BE2C (cell line): ENCODE data around the gene FUT3.
"Not testable (repeated sequence)": the region's sequence is repeated elsewhere in the genome, so short reads cannot be mapped to it uniquely, and the experiment has no call there.

ENCODE experiments used
- DNase-seq: peaks from one replicate; pipeline ENCODE4 v3.0.0-alpha.2; 2020
- H3K27me3 ChIP-seq: fragments of 250-450 bp; sonication (Bioruptor Pico); 2 replicates; pipeline ENCODE4 v1.5.1; 2020; ENCODE audit warnings: mild to moderate bottlenecking
- H3K36me3 ChIP-seq: fragments of 250-450 bp; sonication (Bioruptor Pico); 2 replicates; pipeline ENCODE4 v1.5.1; 2020; ENCODE audit warnings: mild to moderate bottlenecking
- H3K4me1 ChIP-seq: fragments of 250-450 bp; sonication (Bioruptor Pico); 2 replicates; pipeline ENCODE4 v1.5.1; 2020
- H3K4me3 ChIP-seq: 2 replicates; pipeline ENCODE4 v1.5.1; 2011; ENCODE audit warnings: low read depth, low read length
- H3K9me3 ChIP-seq: fragments of 250-450 bp; sonication (Bioruptor Pico); 2 replicates; pipeline ENCODE4 v1.5.1; 2020
- CTCF ChIP-seq: IDR thresholded peaks from 2 replicates; pipeline ENCODE4 v1.5.1; 2012; ENCODE audit warnings: mild to moderate bottlenecking, low read depth, low read length

The FUT3 gene

GRCh38 chr19:5850189-5850588 is 1.1 kb downstream of the FUT3 start:
- Histone ChIP-seq H3K27me3 (no peaks in the 10 kb centered on the region), H3K9me3 (no peaks in the 10 kb centered on the region), H3K4me1 (no peaks in the 10 kb centered on the region), H3K36me3 (no peaks in the 10 kb centered on the region), H3K4me3 (no peak overlapping the region)
- no peak for DNase-seq
- TF ChIP-seq CTCF = no peak

GRCh38 chr19:5848621-5849020 is 2.6 kb downstream of the FUT3 start:
- not testable (repeated sequence) for H3K27me3 ChIP-seq, H3K4me1 ChIP-seq, DNase-seq, H3K9me3 ChIP-seq, H3K36me3 ChIP-seq, H3K4me3 ChIP-seq

GRCh38 chr19:5847846-5848245 is 3.4 kb downstream of the FUT3 start:
- not testable (repeated sequence) for H3K4me3 ChIP-seq, H3K9me3 ChIP-seq, H3K27me3 ChIP-seq, H3K4me1 ChIP-seq, DNase-seq, H3K36me3 ChIP-seq

DNA sequence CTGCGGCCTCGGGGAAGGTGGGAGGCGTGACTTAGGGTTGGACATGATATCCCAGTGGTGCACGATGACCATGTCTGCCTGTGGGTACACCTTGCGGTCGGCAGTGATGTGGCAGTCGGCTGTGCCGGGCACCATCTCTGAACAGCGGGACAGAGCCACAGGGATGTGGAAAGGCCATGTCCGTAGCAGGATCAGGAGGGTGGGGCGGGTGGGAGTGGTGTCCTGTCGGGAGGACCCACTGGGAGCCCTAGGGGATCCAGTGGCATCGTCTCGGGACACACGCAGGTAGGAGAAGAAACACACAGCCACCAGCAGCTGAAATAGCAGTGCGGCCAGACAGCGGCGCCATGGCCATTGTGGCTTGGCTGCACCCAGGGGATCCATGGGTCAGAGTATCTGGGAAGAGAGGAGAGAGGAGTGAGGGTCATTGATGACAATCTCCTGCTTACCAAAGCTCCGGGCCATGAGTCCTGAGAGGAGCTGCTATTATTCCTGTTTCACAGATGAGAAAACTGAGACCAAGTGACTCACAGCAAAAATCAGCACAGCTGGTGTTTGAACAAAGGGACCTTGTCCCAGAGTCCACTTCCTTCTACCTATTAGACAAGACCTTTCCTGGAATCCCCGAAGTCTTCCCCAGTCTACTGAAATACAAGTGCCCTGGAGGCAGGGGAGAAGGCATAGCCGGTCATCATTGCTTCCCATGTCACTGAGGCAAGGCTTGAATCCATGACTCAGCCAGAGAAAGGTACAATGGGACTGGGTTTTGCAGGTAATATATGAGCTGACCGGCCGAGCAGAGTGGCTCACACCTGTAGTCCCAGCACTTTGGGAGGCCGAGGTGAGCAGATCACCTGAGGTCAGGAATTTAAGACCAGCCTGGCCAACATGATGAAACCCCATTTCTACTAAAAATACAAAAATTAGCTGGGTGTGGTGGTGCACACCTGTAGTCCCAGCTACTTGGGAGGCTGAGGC is 6.5 kb downstream of the FUT3 start:
- no peak for DNase-seq
- H3K4me3 ChIP-seq = no peak overlapping the region
- no peaks in the 10 kb centered on the region for H3K27me3 ChIP-seq

GRCh38 chr19:5843295-5843927 is 7.8 kb downstream of the FUT3 start:
- Histone ChIP-seq H3K36me3 (no peaks in the 10 kb centered on the region), H3K4me1 (no peaks in the 10 kb centered on the region), H3K27me3 (no peaks in the 10 kb centered on the region), H3K9me3 (no peaks in the 10 kb centered on the region; the same call in 1 of the 2 replicates), H3K4me3 (no peak overlapping the region)
- no peak for DNase-seq
- no peak for TF ChIP-seq CTCF

More for the DNA sequence above, 6.5 kb downstream of the FUT3 start:
- Histone ChIP-seq H3K4me1 (no peaks in the 10 kb centered on the region), H3K9me3 (no peaks in the 10 kb centered on the region; the same call in 1 of the 2 replicates), H3K36me3 (no peaks in the 10 kb centered on the region)
- no peak for TF ChIP-seq CTCF

DNA sequence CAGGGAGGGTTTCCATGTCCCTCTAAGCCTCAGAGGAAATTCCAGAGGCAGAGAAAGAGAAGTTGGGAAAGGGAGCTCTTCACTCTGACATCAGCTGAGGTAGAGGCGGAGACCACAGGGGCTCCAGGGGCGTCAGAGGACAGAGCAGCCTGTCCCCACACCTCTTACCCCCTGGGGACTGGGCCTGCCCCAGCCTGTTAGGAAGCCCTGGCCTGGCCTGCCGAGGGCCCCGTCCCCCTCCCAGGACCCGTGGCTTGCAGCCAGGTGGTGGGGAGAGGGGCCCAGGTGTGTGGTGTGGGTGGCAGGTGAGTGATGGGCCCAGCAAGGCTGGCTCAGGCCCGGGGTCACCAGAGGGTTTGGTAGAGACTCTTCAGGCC is 9.5 kb downstream of the FUT3 start:
- not testable (repeated sequence) for DNase-seq, H3K4me1 ChIP-seq, H3K36me3 ChIP-seq, H3K4me3 ChIP-seq, H3K9me3 ChIP-seq, H3K27me3 ChIP-seq

DNA sequence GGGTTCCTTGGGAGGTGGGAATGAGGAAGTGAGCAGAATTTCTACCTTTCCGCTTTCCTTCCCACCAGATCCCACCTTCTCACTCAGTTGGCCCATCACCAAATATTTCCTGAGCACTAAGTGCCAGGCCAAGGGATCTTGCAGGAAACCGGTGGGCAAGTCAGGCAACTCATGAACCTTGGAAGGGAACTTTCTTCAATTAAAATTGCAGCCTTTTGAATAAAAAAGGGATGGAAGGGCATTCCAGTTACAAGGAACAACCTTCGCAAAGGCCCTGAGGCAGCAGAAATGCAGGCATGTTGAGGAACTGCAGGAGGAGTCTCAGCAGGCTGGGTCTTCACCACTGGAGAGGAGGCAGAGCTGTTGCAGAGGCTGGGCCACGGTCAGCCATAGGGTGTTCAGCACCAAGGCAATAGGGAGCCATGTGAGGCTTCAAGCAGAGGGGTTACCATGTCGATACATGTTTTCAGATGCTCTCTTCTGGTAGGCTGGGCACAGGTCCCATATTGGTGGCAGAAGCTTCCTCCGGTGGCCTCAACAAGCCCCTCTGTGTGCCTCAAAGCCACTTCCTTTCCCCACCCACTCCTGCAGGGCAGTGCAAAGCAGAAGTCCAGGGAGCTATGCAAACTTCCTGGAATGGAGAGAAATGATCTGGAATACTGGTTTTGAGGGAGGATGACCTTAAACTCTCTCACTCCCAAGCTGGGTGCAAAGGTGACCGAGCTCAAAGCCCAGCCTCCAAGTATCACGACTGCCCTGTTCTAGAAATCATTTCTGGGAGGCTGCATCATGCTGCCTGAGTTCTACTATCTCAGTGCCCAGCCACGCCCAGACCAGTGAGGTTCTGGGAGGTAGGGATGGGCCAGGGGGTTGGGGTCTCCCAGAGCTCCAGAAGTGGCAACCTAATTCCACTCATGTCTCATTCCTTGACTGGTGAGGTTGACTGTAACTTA is 11.9 kb downstream of the FUT3 start, which contains the start of gene FUT6:
Gene FUT6, minus strand, starts transcription at position 638 of the 953 bp plus-strand sequence. CDS start 7,135 bp downstream, outside the sequence.
- no peak for DNase-seq
- H3K27me3 ChIP-seq = no peaks in the 10 kb centered on the region
- H3K4me1 ChIP-seq = no peaks in the 10 kb centered on the region
- no peak within 1 kb of the TSS for H3K4me3 ChIP-seq
- no peaks in the 10 kb centered on the region for H3K36me3 ChIP-seq
- no peak for TF ChIP-seq CTCF
- no peaks in the 10 kb centered on the region; the same call in 1 of the 2 replicates for H3K9me3 ChIP-seq
